K562 (cell line): ENCODE results near the gene EIF1B. TPM values are rescaled to one million over a fixed set of nuclear protein-coding genes. Genes with fewer than 3 reads are reported as not detected.

ENCODE experiments used
- BHLHE40 ChIP-seq: IDR thresholded peaks from 2 replicates; pipeline ENCODE4 v1.6.1; 2011; ENCODE audit warnings: low read length, improper control_type of control experiment
- CBX8 ChIP-seq: fragments of 200-600 bp; sonication (generic); IDR thresholded peaks from 2 replicates; pipeline ENCODE4 v1.6.1; 2012; ENCODE audit warnings: borderline replicate concordance, mixed run types, low read depth, mild to moderate bottlenecking, moderate library complexity, mixed read lengths, low read length, control low read depth, inconsistent platforms; ENCODE audit not compliant: poor library complexity, severe bottlenecking; ENCODE audit errors: extremely low read depth
- CHCHD3 ChIP-seq: fragments of 250-450 bp; sonication (Bioruptor Pico); IDR thresholded peaks from 2 replicates; pipeline ENCODE4 v2.1.2; 2022; ENCODE audit warnings: mild to moderate bottlenecking
- MEF2A ChIP-seq: IDR thresholded peaks from 2 replicates; pipeline ENCODE4 v1.6.1; 2011; ENCODE audit warnings: low read depth, mild to moderate bottlenecking, low read length, moderate library complexity; ENCODE audit not compliant: control insufficient read depth
- MTA2 ChIP-seq: fragments of 450-650 bp; IDR thresholded peaks from 2 replicates; pipeline ENCODE4 v1.6.1; 2016; ENCODE audit warnings: low read depth
- PML ChIP-seq: IDR thresholded peaks from 2 replicates; pipeline ENCODE4 v1.6.1; 2012; ENCODE audit warnings: low read length, inconsistent platforms
- POLR2H ChIP-seq: IDR thresholded peaks from 2 replicates; pipeline ENCODE4 v1.6.1; 2016; ENCODE audit warnings: missing genetic modification characterization, low read depth, mild to moderate bottlenecking, control low read depth, missing compliant biosample characterization, moderate library complexity
- PRPF4 ChIP-seq: fragments of 200-400 bp; formaldehyde crosslinking; IDR thresholded peaks from one replicate; pipeline ENCODE4 v1.6.1; 2017; ENCODE audit warnings: low read length, low read depth, mild to moderate bottlenecking; ENCODE audit not compliant: insufficient read depth, poor library complexity, severe bottlenecking
- SLC30A9 ChIP-seq: fragments of 250-450 bp; sonication (Bioruptor Pico); IDR thresholded peaks from 2 replicates; pipeline ENCODE4 v1.8.0; 2022; ENCODE audit warnings: mild to moderate bottlenecking, moderate library complexity
- SNRNP70 ChIP-seq: fragments of 200-400 bp; formaldehyde crosslinking; optimal IDR thresholded peaks from 2 replicates; pipeline ENCODE3; 2017; ENCODE audit warnings: low read depth, low read length
- XRCC5 ChIP-seq: fragments of 200-400 bp; formaldehyde crosslinking; IDR thresholded peaks from 2 replicates; pipeline ENCODE4 v1.6.1; 2017; ENCODE audit warnings: low read depth, mild to moderate bottlenecking, low read length
- ZNF175 ChIP-seq: fragments of 200-800 bp; sonication (Bioruptor generic); IDR thresholded peaks from 2 replicates; pipeline ENCODE4 v1.6.1; 2016; ENCODE audit warnings: low read depth, mild to moderate bottlenecking, missing genetic modification characterization, missing compliant biosample characterization
- ZNF436 ChIP-seq: fragments of 250-450, 450-650 bp; sonication (Bioruptor Pico); formaldehyde crosslinking; IDR thresholded peaks from 2 replicates; pipeline ENCODE4 v1.7.0; 2020; ENCODE audit warnings: mild to moderate bottlenecking
- polyA plus RNA-seq, 8 experiments: library from polyadenylated mRNA; depleted of rRNA in 4 of 8; stranded (reverse) in 5 of 8; unstranded in 3 of 8; fragments of >200 nt; fragmentation: Nextera tagmentation in 2 of 8; fragmentation: Illumina TruSeq in 1 of 8; extraction: Ambion mirVana in 2 of 8; extraction: Trizol in 1 of 8; gene quantifications; 2 replicates each; pipeline versions ENCODE4 v1.2.1 to v1.2.3, GENCODE V29; 2011 to 2014; ENCODE audit warnings: inconsistent platforms in 1 of 8, missing spikeins in 1 of 8
- total RNA-seq, 7 experiments: library from RNA; depleted of rRNA in 6 of 7; stranded (reverse); fragments of >200 nt in 6 of 7; fragmentation: Illumina TruSeq in 2 of 7; extraction: Trizol in 2 of 7; gene quantifications; 2 replicates each; pipeline versions ENCODE4 v1.2.1 to v1.2.3, GENCODE V29; 2011 to 2021; ENCODE audit warnings: low replicate concordance in 1 of 7
- TF ChIP-seq, protein P1 (sequence below), 3 experiments: fragments of 200-800 bp in 1 of 3; fragments of 250-450 bp in 1 of 3; fragments of 450-650 bp in 1 of 3; sonication (Bioruptor Pico) in 1 of 3; sonication (Bioruptor generic) in 1 of 3; formaldehyde crosslinking in 1 of 3; IDR thresholded peaks; 2 replicates each; pipeline versions ENCODE4 v1.6.1 to v1.8.0; 2016 to 2022; ENCODE audit warnings: mild to moderate bottlenecking in 2 of 3, missing genetic modification characterization in 2 of 3, missing compliant biosample characterization in 1 of 3, moderate library complexity in 1 of 3
- TF ChIP-seq, protein P2 (sequence below): fragments of 450-650 bp; IDR thresholded peaks from 2 replicates; pipeline ENCODE4 v1.6.1; 2018; ENCODE audit not compliant: partially characterized antibody
- TF ChIP-seq, protein P3 (sequence below): sonication (generic); formaldehyde crosslinking; IDR thresholded peaks from 2 replicates; pipeline ENCODE4 v1.8.0; 2022; ENCODE audit warnings: mild to moderate bottlenecking, missing genetic modification reagents
- TF ChIP-seq, protein P4 (sequence below): fragments of 200-800 bp; sonication (Bioruptor generic); IDR thresholded peaks from 2 replicates; pipeline ENCODE4 v1.6.1; 2017; ENCODE audit warnings: missing genetic modification characterization, missing compliant biosample characterization

The EIF1B gene
- total and polyA plus RNA-seq, 9 of the 15 experiments (the other 6 are each of a cell fraction or from before 2014, with no cell fraction given), result 18.1 to 184 (median 78.9) TPM

DNA sequence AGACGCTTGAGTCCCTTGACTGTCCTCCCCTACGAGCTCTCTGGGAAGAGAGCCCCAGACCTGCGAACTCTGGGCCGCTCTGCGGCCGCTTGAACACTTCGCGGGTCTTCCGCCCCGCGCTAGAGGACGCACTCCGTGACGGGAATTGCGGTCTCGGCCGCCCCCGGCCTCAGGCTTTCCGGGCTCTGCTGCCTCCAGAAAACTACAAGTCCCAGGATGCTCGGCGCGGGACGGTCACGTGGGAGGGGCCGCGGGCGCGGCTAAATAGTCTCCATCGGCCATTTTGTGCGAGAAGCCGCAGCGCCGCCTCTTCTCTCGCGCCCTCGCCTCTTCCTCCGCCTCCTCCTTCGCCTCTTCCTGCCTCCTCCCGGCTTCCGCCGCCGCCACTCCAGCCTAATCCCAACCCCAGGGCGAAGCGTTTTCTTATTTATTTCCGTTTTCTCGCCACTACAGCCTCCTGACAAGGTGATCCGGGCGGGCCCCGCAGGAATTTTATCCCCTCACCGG lies at the start of gene EIF1B (continued):
- TF ChIP-seq, protein P1, sequence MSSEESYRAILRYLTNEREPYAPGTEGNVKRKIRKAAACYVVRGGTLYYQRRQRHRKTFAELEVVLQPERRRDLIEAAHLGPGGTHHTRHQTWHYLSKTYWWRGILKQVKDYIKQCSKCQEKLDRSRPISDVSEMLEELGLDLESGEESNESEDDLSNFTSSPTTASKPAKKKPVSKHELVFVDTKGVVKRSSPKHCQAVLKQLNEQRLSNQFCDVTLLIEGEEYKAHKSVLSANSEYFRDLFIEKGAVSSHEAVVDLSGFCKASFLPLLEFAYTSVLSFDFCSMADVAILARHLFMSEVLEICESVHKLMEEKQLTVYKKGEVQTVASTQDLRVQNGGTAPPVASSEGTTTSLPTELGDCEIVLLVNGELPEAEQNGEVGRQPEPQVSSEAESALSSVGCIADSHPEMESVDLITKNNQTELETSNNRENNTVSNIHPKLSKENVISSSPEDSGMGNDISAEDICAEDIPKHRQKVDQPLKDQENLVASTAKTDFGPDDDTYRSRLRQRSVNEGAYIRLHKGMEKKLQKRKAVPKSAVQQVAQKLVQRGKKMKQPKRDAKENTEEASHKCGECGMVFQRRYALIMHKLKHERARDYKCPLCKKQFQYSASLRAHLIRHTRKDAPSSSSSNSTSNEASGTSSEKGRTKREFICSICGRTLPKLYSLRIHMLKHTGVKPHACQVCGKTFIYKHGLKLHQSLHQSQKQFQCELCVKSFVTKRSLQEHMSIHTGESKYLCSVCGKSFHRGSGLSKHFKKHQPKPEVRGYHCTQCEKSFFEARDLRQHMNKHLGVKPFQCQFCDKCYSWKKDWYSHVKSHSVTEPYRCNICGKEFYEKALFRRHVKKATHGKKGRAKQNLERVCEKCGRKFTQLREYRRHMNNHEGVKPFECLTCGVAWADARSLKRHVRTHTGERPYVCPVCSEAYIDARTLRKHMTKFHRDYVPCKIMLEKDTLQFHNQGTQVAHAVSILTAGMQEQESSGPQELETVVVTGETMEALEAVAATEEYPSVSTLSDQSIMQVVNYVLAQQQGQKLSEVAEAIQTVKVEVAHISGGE (CRISPR knock-in tag; IDR thresholded peaks at IDR 0.05), result peak in 1 of 3 experiments; percentile 88; a peak in 2 of 6 replicates
- TF ChIP-seq SNRNP70 (no peak), CHCHD3 (CRISPR knock-in tag) (peak; percentile 52; the same call in 1 of the 2 replicates), POLR2H (peak; percentile 91), MTA2 (no peak), PML (peak; percentile 85; the same call in 1 of the 2 replicates), ZNF175 (CRISPR knock-in tag) (peak; percentile 70; the same call in 1 of the 2 replicates), XRCC5 (peak; percentile 98), CBX8 (no peak), ZNF436 (CRISPR knock-in tag) (0 out of 2 replicates have a peak, but pooled peaks have one; percentile 45), BHLHE40 (peak; percentile 36; the same call in 1 of the 2 replicates), SLC30A9 (no peak), MEF2A (no peak), PRPF4 (peak; percentile 77)
- TF ChIP-seq, protein P2, sequence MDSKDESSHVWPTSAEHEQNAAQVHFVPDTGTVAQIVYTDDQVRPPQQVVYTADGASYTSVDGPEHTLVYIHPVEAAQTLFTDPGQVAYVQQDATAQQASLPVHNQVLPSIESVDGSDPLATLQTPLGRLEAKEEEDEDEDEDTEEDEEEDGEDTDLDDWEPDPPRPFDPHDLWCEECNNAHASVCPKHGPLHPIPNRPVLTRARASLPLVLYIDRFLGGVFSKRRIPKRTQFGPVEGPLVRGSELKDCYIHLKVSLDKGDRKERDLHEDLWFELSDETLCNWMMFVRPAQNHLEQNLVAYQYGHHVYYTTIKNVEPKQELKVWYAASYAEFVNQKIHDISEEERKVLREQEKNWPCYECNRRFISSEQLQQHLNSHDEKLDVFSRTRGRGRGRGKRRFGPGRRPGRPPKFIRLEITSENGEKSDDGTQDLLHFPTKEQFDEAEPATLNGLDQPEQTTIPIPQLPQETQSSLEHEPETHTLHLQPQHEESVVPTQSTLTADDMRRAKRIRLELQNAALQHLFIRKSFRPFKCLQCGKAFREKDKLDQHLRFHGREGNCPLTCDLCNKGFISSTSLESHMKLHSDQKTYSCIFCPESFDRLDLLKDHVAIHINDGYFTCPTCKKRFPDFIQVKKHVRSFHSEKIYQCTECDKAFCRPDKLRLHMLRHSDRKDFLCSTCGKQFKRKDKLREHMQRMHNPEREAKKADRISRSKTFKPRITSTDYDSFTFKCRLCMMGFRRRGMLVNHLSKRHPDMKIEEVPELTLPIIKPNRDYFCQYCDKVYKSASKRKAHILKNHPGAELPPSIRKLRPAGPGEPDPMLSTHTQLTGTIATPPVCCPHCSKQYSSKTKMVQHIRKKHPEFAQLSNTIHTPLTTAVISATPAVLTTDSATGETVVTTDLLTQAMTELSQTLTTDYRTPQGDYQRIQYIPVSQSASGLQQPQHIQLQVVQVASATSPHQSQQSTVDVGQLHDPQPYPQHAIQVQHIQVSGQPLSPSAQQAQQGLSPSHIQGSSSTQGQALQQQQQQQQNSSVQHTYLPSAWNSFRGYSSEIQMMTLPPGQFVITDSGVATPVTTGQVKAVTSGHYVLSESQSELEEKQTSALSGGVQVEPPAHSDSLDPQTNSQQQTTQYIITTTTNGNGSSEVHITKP, result no peak
- TF ChIP-seq, protein P3, sequence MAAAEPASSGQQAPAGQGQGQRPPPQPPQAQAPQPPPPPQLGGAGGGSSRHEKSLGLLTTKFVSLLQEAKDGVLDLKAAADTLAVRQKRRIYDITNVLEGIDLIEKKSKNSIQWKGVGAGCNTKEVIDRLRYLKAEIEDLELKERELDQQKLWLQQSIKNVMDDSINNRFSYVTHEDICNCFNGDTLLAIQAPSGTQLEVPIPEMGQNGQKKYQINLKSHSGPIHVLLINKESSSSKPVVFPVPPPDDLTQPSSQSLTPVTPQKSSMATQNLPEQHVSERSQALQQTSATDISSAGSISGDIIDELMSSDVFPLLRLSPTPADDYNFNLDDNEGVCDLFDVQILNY (CRISPR knock-in tag), result no peak
- TF ChIP-seq, protein P4, sequence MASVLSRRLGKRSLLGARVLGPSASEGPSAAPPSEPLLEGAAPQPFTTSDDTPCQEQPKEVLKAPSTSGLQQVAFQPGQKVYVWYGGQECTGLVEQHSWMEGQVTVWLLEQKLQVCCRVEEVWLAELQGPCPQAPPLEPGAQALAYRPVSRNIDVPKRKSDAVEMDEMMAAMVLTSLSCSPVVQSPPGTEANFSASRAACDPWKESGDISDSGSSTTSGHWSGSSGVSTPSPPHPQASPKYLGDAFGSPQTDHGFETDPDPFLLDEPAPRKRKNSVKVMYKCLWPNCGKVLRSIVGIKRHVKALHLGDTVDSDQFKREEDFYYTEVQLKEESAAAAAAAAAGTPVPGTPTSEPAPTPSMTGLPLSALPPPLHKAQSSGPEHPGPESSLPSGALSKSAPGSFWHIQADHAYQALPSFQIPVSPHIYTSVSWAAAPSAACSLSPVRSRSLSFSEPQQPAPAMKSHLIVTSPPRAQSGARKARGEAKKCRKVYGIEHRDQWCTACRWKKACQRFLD (CRISPR knock-in tag), result peak; percentile 84; the same call in 1 of the 2 replicates
